SK-N-SH (cell line): ENCODE measurements around the gene CRIP3. TPM values are rescaled to one million over a fixed set of nuclear protein-coding genes. Genes with fewer than 3 reads are reported as not detected.

Experiments
- CTCF ChIA-PET: fragments of 300-600, 350-600 bp; formaldehyde crosslinking; extraction: SDS; loops from one replicate; lab custom pipeline; 2021; lab: Yijun Ruan, JAX
- POLR2A ChIA-PET: fragments of 350-600 bp; sonication (Branson Sonifier 250); formaldehyde crosslinking; extraction: SDS; loops from one replicate; lab custom pipeline; 2020; ENCODE audit warnings: antibody characterized with exemption, inconsistent platforms; lab: Yijun Ruan, JAX
- DNase-seq: peaks from one replicate; pipeline ENCODE4 v3.0.0; 2012
- H2AFZ ChIP-seq: fragments of 200-600 bp; sonication (generic); 2 replicates; pipeline ENCODE4 v1.8.1; 2016; ENCODE audit warnings: antibody characterized with exemption, mild to moderate bottlenecking, low read depth
- H3F3A ChIP-seq: fragments of 200-600 bp; sonication (generic); replicated peaks from 2 replicates; pipeline ENCODE3; 2016; ENCODE audit warnings: antibody characterized with exemption, mild to moderate bottlenecking; ENCODE audit not compliant: insufficient read depth
- H3K27ac ChIP-seq, 2 experiments: fragments of 200-500 bp in 1 of 2; fragments of 200-600 bp in 1 of 2; sonication (Bioruptor generic) in 1 of 2; sonication (generic), shearing (Covaris generic) in 1 of 2; 2 replicates each; pipeline versions ENCODE4 v1.5.1 to v1.6.1; 2014 to 2016; ENCODE audit warnings: low read depth in 2 of 2, inconsistent platforms in 1 of 2, low read length in 1 of 2, mild to moderate bottlenecking in 1 of 2, mixed read lengths in 1 of 2
- H3K27me3 ChIP-seq: fragments of 200-600 bp; sonication (generic), shearing (Covaris generic); 2 replicates; pipeline ENCODE4 v1.6.1; 2016; ENCODE audit warnings: mixed run types; ENCODE audit not compliant: insufficient read depth
- H3K36me3 ChIP-seq, 2 experiments: fragments of 200-500 bp in 1 of 2; fragments of 200-600 bp in 1 of 2; sonication (Bioruptor generic) in 1 of 2; sonication (generic) in 1 of 2; replicated peaks in 1 of 2; 2 replicates each; pipeline versions ENCODE3 to v1.5.1; 2014 to 2016; ENCODE audit warnings: low read length in 1 of 2, mild to moderate bottlenecking in 1 of 2; ENCODE audit not compliant: insufficient read depth in 2 of 2, control insufficient read depth in 1 of 2
- H3K4me1 ChIP-seq, 2 experiments: fragments of 200-500 bp in 1 of 2; fragments of 200-600 bp in 1 of 2; sonication (Bioruptor generic) in 1 of 2; sonication (generic), shearing (Covaris generic) in 1 of 2; 2 replicates each; pipeline versions ENCODE4 v1.5.1 to v1.6.1; 2014 to 2016; ENCODE audit warnings: low read depth in 1 of 2, low read length in 1 of 2, mixed run types in 1 of 2; ENCODE audit not compliant: insufficient read depth in 2 of 2, control insufficient read depth in 1 of 2
- H3K4me2 ChIP-seq: fragments of 200-600 bp; sonication (generic), shearing (Covaris generic); 2 replicates; pipeline ENCODE4 v1.6.1; 2017; ENCODE audit warnings: mixed run types
- H3K4me3 ChIP-seq, 2 experiments: fragments of 200-500 bp in 1 of 2; fragments of 200-600 bp in 1 of 2; sonication (Bioruptor generic) in 1 of 2; sonication (generic), shearing (Covaris generic) in 1 of 2; 2 replicates each; pipeline versions ENCODE4 v1.5.1 to v1.8.1; 2014 to 2016; ENCODE audit warnings: low read depth in 2 of 2, inconsistent platforms in 1 of 2, low read length in 1 of 2, mild to moderate bottlenecking in 1 of 2, mixed read lengths in 1 of 2, moderate library complexity in 1 of 2
- H3K79me2 ChIP-seq: fragments of 200-600 bp; sonication (generic); 2 replicates; pipeline ENCODE4 v1.8.1; 2017; ENCODE audit warnings: mild to moderate bottlenecking; ENCODE audit not compliant: insufficient read depth
- H3K9ac ChIP-seq: fragments of 200-600 bp; sonication (generic); 2 replicates; pipeline ENCODE4 v1.6.1; 2017; ENCODE audit warnings: mixed run types
- H3K9me2 ChIP-seq: fragments of 200-600 bp; sonication (generic); 2 replicates; pipeline ENCODE4 v1.6.1; 2017; ENCODE audit warnings: mixed run types
- H3K9me3 ChIP-seq: fragments of 200-600 bp; sonication (generic); 2 replicates; pipeline ENCODE4 v1.6.1; 2017; ENCODE audit warnings: mixed run types, mild to moderate bottlenecking, moderate library complexity
- H4K20me1 ChIP-seq: fragments of 200-600 bp; sonication (generic); 2 replicates; pipeline ENCODE4 v1.6.1; 2017; ENCODE audit warnings: mild to moderate bottlenecking, mixed run types; ENCODE audit not compliant: insufficient read depth
- CHD2 ChIP-seq: fragments of 150-350 bp; IDR thresholded peaks from 2 replicates; pipeline ENCODE4 v1.6.1; 2018; ENCODE audit warnings: low read length; ENCODE audit not compliant: partially characterized antibody
- CTCF ChIP-seq: fragments of 200-600 bp; sonication (generic); IDR thresholded peaks from 2 replicates; pipeline ENCODE4 v1.6.1; 2017; ENCODE audit warnings: antibody characterized with exemption, mild to moderate bottlenecking, moderate library complexity
- ELF1 ChIP-seq: IDR thresholded peaks from 2 replicates; pipeline ENCODE4 v1.4.0; 2012
- EP300 ChIP-seq, 2 experiments: IDR thresholded peaks; 2 replicates each; pipeline versions ENCODE4 v1.4.0 to v1.6.1; 2012; ENCODE audit warnings: borderline replicate concordance in 1 of 2, low read depth in 1 of 2, low read length in 1 of 2
- GABPA ChIP-seq: IDR thresholded peaks from 2 replicates; pipeline ENCODE4 v1.4.0; 2012; ENCODE audit warnings: low read depth, mild to moderate bottlenecking
- NFIC ChIP-seq: IDR thresholded peaks from 2 replicates; pipeline ENCODE4 v1.4.0; 2012; ENCODE audit warnings: borderline replicate concordance
- POLR2AphosphoS5 ChIP-seq: IDR thresholded peaks from 2 replicates; pipeline ENCODE4 v1.6.1; 2012; ENCODE audit warnings: low read depth, low read length
- RAD21 ChIP-seq: IDR thresholded peaks from 2 replicates; pipeline ENCODE4 v1.6.1; 2012; ENCODE audit warnings: mild to moderate bottlenecking, low read length
- REST ChIP-seq: IDR thresholded peaks from 2 replicates; pipeline ENCODE4 v1.6.1; 2012; ENCODE audit warnings: mild to moderate bottlenecking, low read depth, low read length, moderate library complexity
- SMC3 ChIP-seq: IDR thresholded peaks from 2 replicates; pipeline ENCODE4 v1.6.1; 2012; ENCODE audit warnings: low read depth, low read length, improper control_type of control experiment
- TEAD4 ChIP-seq: IDR thresholded peaks from 2 replicates; pipeline ENCODE4 v1.4.0; 2012; ENCODE audit warnings: mild to moderate bottlenecking, borderline replicate concordance; ENCODE audit not compliant: insufficient read depth
- ZBTB33 ChIP-seq: IDR thresholded peaks from 2 replicates; pipeline ENCODE4 v1.4.0; 2012; ENCODE audit warnings: low read depth, borderline replicate concordance
- WGBS: methylation state at CpG from one replicate; pipeline ENCODE4 v1.1.6; 2017; ENCODE audit warnings: low lambda C conversion rate; 5-methylcytosine and 5-hydroxymethylcytosine counted together
- polyA plus RNA-seq, 3 experiments: library from polyadenylated mRNA; depleted of rRNA; stranded (reverse); fragments of >200 nt; gene quantifications; 2 replicates each; pipeline ENCODE4 v1.2.3, GENCODE V29; 2012

The CRIP3 gene
- polyA plus RNA-seq, 1 of the 3 experiments (the other 2 are of a cell fraction), result not detected

GRCh38 chr6:43335469-43335868 is 26.8 kb upstream of the CRIP3 start (continued):
- no peak for TF ChIP-seq RAD21
- no peak for TF ChIP-seq TEAD4
- no peak for TF ChIP-seq CHD2
- TF ChIP-seq EP300 (IDR thresholded peaks at IDR 0.05; ENCODE audit: borderline replicate concordance in 1 of 2, low read depth in 1 of 2, low read length in 1 of 2), result no peak

- no peak overlapping the region for H2AFZ ChIP-seq
- no peaks in the 10 kb centered on the region for H3K27me3 ChIP-seq
- no peak overlapping the region for H3K4me2 ChIP-seq
- H3K4me3 ChIP-seq, result no peak overlapping the region
- peak; percentile 18 for DNase-seq
- H3F3A ChIP-seq, result peaks cover 6% of the 10 kb centered on the region
- no peaks in the 10 kb centered on the region for H3K9me2 ChIP-seq
- H3K27ac ChIP-seq, result no peak overlapping the region
- H3K36me3 ChIP-seq, result peaks cover 11 to 30% of the 10 kb centered on the region in 2 experiments
- no peak overlapping the region for H3K9ac ChIP-seq
- ChIA-PET CTCF (interaction anchor here (0.6 to 1.8 kb wide), 9 partner anchors 10 to 106 kb away, joined by 3 to 8 read pairs (median 4); partner anchors contain the start of gene DNPH1), POLR2A (no interaction called here)
- H4K20me1 ChIP-seq, result no peaks in the 10 kb centered on the region
- no peaks in the 10 kb centered on the region for H3K79me2 ChIP-seq
- 52% methylated on average over 2 of the region's 2 CpGs for WGBS
- no peaks in the 10 kb centered on the region for H3K4me1 ChIP-seq
- TF ChIP-seq RAD21 (peak; percentile 50), ELF1 (no peak), NFIC (no peak), SMC3 (peak; percentile 46), REST (no peak), GABPA (0 out of 2 replicates have a peak, but pooled peaks have one; percentile 6), POLR2AphosphoS5 (no peak), CTCF (peak; percentile 65), ZBTB33 (no peak)
- no peaks in the 10 kb centered on the region for H3K9me3 ChIP-seq
Observed at GRCh38 chr6:43334466-43335095, 26.0 kb upstream of the CRIP3 start.
